NT2/D1 (cell line): Measurements from ENCODE around the gene SPATA20.

Source experiments
- DNase-seq: peaks from one replicate; pipeline ENCODE4 v3.0.0-alpha.2; 2011; ENCODE audit warnings: low read depth, low spot score
- H3K27me3 ChIP-seq: 2 replicates; pipeline ENCODE4 v1.6.0; 2011; ENCODE audit warnings: mild to moderate bottlenecking; ENCODE audit not compliant: insufficient read length, insufficient read depth
- H3K36me3 ChIP-seq: 2 replicates; pipeline ENCODE4 v1.6.1; 2011; ENCODE audit warnings: mild to moderate bottlenecking, low read length, mixed read lengths; ENCODE audit not compliant: insufficient read depth, insufficient read length
- H3K4me1 ChIP-seq: 2 replicates; pipeline ENCODE4 v1.5.1; 2011; ENCODE audit not compliant: insufficient read depth, insufficient read length
- H3K4me3 ChIP-seq: 2 replicates; pipeline ENCODE4 v1.5.1; 2011; ENCODE audit warnings: low read depth; ENCODE audit not compliant: insufficient read length
- H3K9ac ChIP-seq: 2 replicates; pipeline ENCODE4 v1.6.0; 2011; ENCODE audit warnings: low read depth; ENCODE audit not compliant: insufficient read length
- H3K9me3 ChIP-seq: 2 replicates; pipeline ENCODE4 v1.5.1; 2011; ENCODE audit warnings: mild to moderate bottlenecking, low read length; ENCODE audit not compliant: insufficient read depth
- SUZ12 ChIP-seq: IDR thresholded peaks from 2 replicates; pipeline ENCODE4 v1.6.1; 2011; ENCODE audit not compliant: insufficient read length, insufficient read depth; ENCODE audit errors: extremely low read depth
- YY1 ChIP-seq: IDR thresholded peaks from 2 replicates; pipeline ENCODE4 v1.6.1; 2011; ENCODE audit not compliant: insufficient read length, insufficient read depth
- ZNF274 ChIP-seq: IDR thresholded peaks from 2 replicates; pipeline ENCODE4 v1.6.1; 2011; ENCODE audit warnings: mild to moderate bottlenecking, low read depth, low read length

SPATA20 gene

GRCh38 chr17:50566886-50567285 lies 19.9 kb downstream of the SPATA20 start:
- Histone ChIP-seq H3K4me3 (no peak overlapping the region), H3K9me3 (no peaks in the 10 kb centered on the region), H3K4me1 (peaks cover 51% of the 10 kb centered on the region), H3K9ac (no peak overlapping the region), H3K27me3 (peaks cover 25% of the 10 kb centered on the region), H3K36me3 (no peaks in the 10 kb centered on the region)
- DNase-seq = no peak
- TF ChIP-seq ZNF274 (no peak), SUZ12 (no peak), YY1 (no peak)

GRCh38 chr17:50568659-50569058 lies 21.7 kb downstream of the SPATA20 start:
- H3K4me3 ChIP-seq = no peak overlapping the region
- H3K9me3 ChIP-seq = no peaks in the 10 kb centered on the region
- peaks cover 8% of the 10 kb centered on the region for H3K27me3 ChIP-seq
- H3K4me1 ChIP-seq = peaks cover 40% of the 10 kb centered on the region
- DNase-seq = no peak
- TF ChIP-seq ZNF274 (no peak), SUZ12 (no peak), YY1 (no peak)
- H3K9ac ChIP-seq = no peak overlapping the region
- no peaks in the 10 kb centered on the region for H3K36me3 ChIP-seq

DNA sequence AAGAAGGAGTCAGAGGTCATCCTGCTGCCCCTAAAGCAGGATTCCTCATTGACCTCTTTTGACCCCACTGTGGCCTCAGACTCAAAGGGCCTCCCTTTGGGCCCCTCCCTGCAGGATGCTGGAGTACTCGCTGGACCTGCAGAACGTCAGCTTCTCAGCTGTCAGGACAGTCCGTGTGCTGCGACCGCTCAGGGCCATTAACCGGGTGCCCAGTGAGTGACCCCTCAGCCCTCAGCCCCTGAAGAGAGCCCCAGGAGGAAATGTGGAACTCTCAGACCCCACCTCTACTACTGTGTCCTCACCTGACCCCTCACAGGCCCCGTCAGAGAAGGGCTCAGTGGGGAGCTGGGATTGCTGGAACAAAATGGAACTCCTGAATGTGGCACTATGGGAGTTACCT lies 22.6 kb downstream of the SPATA20 start:
- H3K9me3 ChIP-seq = no peaks in the 10 kb centered on the region
- no peak for TF ChIP-seq YY1
- no peak for TF ChIP-seq SUZ12
- TF ChIP-seq ZNF274 = no peak
- no peak for DNase-seq
- peaks cover 36% of the 10 kb centered on the region for H3K4me1 ChIP-seq
- H3K4me3 ChIP-seq = no peak overlapping the region
- H3K36me3 ChIP-seq = no peaks in the 10 kb centered on the region
- H3K27me3 ChIP-seq = no peaks in the 10 kb centered on the region
- H3K9ac ChIP-seq = no peak overlapping the region

DNA sequence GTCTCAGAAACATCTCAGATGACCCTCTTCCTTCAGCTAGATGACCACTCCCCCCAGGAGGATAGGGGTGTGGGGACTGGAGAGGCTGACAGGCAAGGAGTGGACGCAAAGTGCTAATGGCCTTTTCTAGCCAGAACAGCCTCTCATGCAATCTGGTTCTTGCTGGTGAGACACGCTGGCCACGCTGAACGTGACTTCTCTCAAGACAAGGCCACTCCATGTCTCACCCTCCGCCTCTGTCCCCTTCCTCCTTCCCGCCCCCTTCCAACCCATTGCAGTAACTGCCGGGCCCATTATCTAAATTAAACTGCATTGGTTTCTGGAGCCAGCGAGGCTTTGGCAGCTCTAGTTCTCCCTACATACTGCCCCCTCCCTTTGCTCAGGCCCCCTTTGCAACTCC lies 23.1 kb downstream of the SPATA20 start:
- no peaks in the 10 kb centered on the region for H3K27me3 ChIP-seq
- no peaks in the 10 kb centered on the region for H3K36me3 ChIP-seq
- DNase-seq = no peak
- H3K4me1 ChIP-seq = peaks cover 32% of the 10 kb centered on the region
- no peak overlapping the region for H3K9ac ChIP-seq
- TF ChIP-seq SUZ12 (no peak), YY1 (no peak), ZNF274 (no peak)
- no peaks in the 10 kb centered on the region for H3K9me3 ChIP-seq
- no peak overlapping the region for H3K4me3 ChIP-seq

- Histone ChIP-seq H3K4me1 (peaks cover 31% of the 10 kb centered on the region), H3K27me3 (no peaks in the 10 kb centered on the region), H3K36me3 (no peaks in the 10 kb centered on the region), H3K9ac (no peak overlapping the region), H3K4me3 (no peak overlapping the region), H3K9me3 (no peaks in the 10 kb centered on the region)
- DNase-seq = no peak
- no peak for TF ChIP-seq SUZ12
Measured at GRCh38 chr17:50570528-50570927, 23.6 kb downstream of the SPATA20 start.

DNA sequence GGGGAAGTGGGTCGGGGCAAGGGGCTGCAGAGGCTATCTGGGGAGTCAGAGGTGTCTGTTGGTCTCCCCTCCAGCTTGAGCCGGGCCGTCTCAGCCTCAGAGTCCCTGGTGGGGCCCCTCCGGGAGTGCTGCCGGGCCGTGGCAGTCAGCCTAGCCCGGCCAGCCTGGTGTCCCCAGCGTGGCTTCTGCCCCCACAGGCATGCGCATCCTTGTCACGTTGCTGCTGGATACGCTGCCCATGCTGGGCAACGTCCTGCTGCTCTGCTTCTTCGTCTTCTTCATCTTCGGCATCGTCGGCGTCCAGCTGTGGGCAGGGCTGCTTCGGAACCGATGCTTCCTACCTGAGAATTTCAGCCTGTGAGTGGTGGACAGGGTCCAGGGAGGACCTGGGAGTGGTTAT lies 24.7 kb downstream of the SPATA20 start:
- Histone ChIP-seq H3K4me1 (peaks cover 28% of the 10 kb centered on the region), H3K9ac (peak overlapping the region; percentile 24)
- TF ChIP-seq ZNF274 = no peak
- no peak for TF ChIP-seq YY1
- TF ChIP-seq SUZ12 = no peak

DNA sequence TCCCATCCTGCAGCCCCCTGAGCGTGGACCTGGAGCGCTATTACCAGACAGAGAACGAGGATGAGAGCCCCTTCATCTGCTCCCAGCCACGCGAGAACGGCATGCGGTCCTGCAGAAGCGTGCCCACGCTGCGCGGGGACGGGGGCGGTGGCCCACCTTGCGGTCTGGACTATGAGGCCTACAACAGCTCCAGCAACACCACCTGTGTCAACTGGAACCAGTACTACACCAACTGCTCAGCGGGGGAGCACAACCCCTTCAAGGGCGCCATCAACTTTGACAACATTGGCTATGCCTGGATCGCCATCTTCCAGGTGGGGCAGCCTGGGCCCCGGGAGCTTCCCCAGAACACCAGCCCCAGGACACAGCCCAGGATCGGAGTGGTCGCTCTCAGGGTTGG lies 25.6 kb downstream of the SPATA20 start:
- DNase-seq = no peak
- H3K9me3 ChIP-seq = no peaks in the 10 kb centered on the region
- H3K27me3 ChIP-seq = no peaks in the 10 kb centered on the region
- no peak for TF ChIP-seq SUZ12
- no peak for TF ChIP-seq YY1
- no peak for TF ChIP-seq ZNF274
- H3K4me1 ChIP-seq = peaks cover 28% of the 10 kb centered on the region
- no peak overlapping the region for H3K9ac ChIP-seq
- H3K4me3 ChIP-seq = no peak overlapping the region
- H3K36me3 ChIP-seq = no peaks in the 10 kb centered on the region

More for the DNA sequence above, 24.7 kb downstream of the SPATA20 start:
- no peaks in the 10 kb centered on the region for H3K27me3 ChIP-seq
- no peaks in the 10 kb centered on the region for H3K36me3 ChIP-seq
- H3K4me3 ChIP-seq = no peak overlapping the region
- DNase-seq = no peak
- H3K9me3 ChIP-seq = no peaks in the 10 kb centered on the region

DNA sequence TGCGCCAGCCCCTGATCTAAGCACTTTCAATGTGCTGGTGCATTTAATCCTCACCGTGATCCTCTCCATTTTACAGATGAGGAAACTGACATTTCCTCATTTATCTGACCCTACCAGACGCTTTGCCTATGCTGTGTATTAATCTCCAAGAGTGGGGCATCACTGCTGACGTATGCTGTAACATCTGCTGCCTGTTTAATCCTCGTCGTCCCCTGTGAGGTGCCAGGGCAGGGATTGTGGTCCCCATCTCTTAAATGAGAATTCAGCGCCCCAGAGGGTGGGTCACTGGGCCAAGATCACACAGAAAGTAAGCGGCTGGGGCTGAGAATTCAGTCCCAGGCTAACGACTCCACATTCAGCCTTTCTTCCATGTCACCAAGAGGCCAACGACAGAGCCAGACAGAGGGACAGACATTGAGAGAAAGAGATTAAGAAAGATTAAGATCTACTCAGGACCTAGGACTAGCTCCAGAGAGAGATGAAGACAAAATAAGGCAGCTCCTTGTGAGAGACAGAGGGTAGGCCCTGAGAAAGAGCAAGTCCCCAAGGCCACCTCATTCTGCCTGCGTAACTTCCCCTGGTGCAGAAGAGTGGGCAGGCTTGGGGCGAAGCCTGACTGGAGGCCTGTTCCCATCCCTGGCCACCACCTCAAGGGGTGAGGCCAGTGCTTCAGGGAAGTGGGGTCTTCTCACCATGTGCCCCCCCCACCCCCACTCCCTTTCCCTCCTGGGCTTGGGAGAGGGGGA lies 27.1 kb downstream of the SPATA20 start:
- no peaks in the 10 kb centered on the region for H3K36me3 ChIP-seq
- TF ChIP-seq SUZ12 = no peak
- no peak for TF ChIP-seq YY1
- TF ChIP-seq ZNF274 = no peak
- H3K4me1 ChIP-seq = peaks cover 17% of the 10 kb centered on the region
- no peak overlapping the region for H3K9ac ChIP-seq
- no peaks in the 10 kb centered on the region for H3K27me3 ChIP-seq
- DNase-seq = no peak
- H3K9me3 ChIP-seq = no peaks in the 10 kb centered on the region
- no peak overlapping the region for H3K4me3 ChIP-seq
